NB4 (cell line): ENCODE data around the gene SIGLEC11.

Experiments used
- CTCF ChIP-seq: IDR thresholded peaks from one replicate; pipeline ENCODE4 v1.5.1; 2012; ENCODE audit warnings: low read depth, low read length
- MAX ChIP-seq: IDR thresholded peaks from 2 replicates; pipeline ENCODE4 v1.6.1; 2011; ENCODE audit warnings: low read depth, low read length
- MYC ChIP-seq: IDR thresholded peaks from 2 replicates; pipeline ENCODE4 v1.6.1; 2011; ENCODE audit warnings: low read depth, low read length
- POLR2A ChIP-seq: IDR thresholded peaks from 2 replicates; pipeline ENCODE4 v1.6.1; 2011; ENCODE audit warnings: mild to moderate bottlenecking; ENCODE audit not compliant: insufficient read length; ENCODE audit errors: extremely low read depth

GRCh38 chr19:49929611-49930482 is 31.1 kb downstream of the SIGLEC11 start:
- peak; percentile 94 for TF ChIP-seq POLR2A
- no peak for TF ChIP-seq CTCF
- TF ChIP-seq MAX = peak; percentile 94
- TF ChIP-seq MYC = peak; percentile 98
